GM21529 (cell line): ENCODE measurements around the gene PLAAT4.
A peak's percentile ranks its signal among the peaks of the same experiment; 100 is the strongest.
"Not testable (repeated sequence)": the region's sequence is repeated elsewhere in the genome, so short reads cannot be mapped to it uniquely, and the experiment has no call there.

ENCODE experiments used
- ATAC-seq: cut with Tn5 transposase; IDR thresholded peaks from one replicate; pipeline ENCODE4 v1.9.1; 2021; ENCODE audit not compliant: unreplicated experiment

The PLAAT4 gene

DNA sequence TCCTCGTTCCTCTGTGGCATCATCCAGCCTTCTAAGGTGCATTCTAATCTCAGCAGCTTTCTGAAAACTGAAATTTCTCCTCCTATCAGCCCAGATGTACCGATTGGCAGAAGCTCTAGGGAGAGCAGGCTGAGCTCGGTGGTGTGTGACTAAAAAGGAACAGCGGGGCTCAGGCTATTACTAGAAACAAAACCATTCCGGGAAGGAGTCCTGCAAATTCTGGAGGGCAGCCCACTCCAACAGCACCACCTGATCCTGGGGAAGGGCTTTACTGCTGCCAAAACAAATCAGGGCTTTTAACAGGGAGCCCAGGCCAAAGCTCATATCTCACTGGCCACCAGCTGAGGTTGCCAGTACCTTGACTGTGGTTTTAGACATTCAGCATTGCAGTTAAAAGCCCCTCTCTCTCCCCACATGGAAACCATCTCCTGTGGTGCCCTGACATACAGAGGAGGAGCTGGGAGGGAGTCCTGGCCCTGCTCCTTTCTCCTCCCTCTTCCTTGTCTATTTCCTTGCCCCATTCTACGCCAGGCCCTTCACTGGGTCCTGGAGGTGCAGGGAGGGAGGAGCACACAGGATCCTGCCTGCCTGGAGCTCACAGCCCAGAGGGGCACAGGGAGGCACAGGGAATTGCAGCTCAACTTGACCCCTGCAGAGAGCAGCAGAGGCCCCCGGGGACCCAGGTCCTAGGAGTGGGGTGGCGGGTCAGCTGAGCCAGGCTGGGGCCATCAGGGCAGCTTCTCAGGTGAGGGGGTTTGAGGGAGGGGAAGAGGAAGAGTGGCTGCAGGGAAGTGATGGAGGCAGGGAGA is 889 bp downstream of the PLAAT4 start:
- ATAC-seq, result peak; percentile 25

DNA sequence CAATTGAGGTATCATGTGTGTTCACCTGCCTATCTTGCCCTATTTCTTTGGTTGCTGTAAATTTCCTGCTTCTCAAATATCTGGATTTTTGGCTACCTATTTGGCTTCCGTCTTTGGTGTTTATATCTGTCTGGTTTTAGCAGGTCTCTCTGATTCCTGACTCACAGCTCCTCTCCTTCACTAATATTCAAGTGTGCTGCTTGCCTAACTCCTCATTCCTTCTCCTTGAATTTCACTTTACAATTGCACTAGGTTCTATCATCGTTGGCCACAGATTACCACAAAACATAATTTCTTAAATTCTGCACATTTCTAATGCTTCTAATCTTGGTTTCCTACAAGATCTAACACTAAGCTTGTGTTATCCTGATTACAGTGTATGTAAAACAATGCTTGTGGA is 5.9 kb downstream of the PLAAT4 start:
- not testable (repeated sequence) for ATAC-seq

DNA sequence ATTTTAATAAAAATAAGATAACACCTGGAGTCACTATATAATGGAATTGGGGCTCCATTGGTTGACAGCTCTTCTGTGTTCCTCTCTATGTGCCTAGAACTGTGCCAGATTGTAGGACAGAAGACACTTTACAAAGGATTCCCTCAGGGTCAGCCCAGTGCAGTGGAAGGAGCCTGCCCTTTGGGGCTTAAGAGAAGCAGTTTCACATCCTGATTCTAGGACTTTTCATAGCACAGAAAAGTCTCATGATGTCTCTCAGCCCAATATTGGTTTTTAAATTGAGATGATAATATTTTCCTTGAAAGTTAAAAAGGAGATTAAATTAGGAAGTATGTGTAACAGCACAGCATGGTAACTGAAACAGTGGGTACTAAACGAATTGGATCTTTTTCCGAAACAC is 7.1 kb downstream of the PLAAT4 start:
- no peak for ATAC-seq

DNA sequence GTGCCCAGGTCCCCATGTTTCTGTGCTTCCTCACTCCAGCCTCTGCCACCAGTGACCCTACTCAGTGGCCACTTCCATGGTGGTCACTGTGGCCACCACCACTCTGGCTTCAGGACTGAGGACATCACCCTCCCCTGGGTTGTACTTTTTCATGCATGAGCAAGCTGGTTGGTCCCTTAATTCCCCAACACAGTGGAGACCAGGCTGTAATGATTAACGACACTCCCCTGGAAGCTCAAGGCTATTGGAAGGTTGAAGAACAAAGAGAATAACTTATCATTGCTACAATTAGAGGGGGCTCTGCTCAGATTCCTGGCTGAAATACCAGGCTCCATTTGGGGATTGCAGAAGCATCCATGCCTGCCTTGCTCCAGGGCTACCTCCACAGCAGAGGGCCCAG is 10.5 kb downstream of the PLAAT4 start:
- no peak for ATAC-seq

DNA sequence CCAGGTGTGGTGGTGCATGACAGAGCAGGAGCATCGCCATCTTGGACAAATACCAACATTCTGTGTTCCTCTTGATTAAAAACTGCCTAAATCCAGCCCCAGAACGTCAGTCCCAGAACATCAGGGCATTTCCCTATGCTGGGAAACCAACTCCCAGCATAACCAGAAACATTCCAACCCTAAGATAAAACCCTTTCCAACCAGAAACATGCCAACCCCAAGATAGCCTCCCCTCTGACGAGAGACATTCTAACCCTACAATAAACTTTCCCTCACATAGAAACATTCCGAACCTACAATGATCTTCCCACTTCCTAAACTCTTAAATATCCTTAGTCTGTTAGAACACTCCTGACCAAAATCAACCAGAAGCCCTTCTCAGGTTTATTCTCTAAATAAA is 11.6 kb downstream of the PLAAT4 start:
- no peak for ATAC-seq

DNA sequence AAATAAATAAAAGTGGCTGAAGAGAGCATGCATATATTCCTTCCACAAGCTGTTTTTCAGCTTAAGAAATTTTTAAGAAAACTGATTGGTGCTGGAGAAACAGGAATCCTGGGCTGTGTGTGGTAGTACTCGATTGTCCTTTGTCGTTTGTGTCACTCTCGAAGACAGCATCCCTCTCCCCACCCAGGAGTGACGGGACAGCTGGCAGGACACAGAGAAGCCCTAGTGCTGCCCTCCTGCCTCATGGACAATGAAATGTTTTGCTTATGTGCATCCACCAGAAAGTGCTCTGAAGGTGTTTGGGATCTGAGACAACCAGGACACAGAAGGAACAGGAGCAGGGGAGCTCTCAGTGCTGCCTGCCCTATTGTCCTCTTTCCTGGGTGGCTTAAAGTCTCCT is 12.8 kb downstream of the PLAAT4 start:
- ATAC-seq, result no peak

DNA sequence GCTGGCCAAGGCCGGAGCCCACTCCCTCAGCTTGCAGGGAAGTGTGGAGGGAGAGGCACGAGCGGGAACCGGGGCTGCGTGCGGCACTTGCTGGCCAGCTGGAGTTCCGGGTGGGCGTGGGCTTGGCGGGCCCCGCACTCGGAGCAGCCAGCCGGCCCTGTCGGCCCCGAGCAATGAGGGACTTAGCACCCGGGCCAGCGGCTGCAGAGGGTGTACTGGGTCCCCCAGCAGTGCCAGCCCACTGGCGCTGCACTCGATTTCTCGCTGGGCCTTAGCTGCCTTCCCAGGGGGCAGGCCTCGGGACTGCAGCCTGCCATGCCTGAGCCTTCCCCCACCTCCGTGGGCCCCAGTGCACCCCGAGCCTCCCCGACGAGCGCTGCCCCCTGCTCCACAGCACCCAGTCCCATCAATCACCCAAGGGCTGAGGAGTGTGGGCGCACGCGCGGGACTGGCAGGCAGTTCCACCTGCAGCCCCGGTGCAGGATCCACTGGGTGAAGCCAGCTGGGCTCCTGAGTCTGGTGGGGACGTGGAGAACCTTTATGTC is 13.6 kb downstream of the PLAAT4 start:
- ATAC-seq, result not testable (repeated sequence)

DNA sequence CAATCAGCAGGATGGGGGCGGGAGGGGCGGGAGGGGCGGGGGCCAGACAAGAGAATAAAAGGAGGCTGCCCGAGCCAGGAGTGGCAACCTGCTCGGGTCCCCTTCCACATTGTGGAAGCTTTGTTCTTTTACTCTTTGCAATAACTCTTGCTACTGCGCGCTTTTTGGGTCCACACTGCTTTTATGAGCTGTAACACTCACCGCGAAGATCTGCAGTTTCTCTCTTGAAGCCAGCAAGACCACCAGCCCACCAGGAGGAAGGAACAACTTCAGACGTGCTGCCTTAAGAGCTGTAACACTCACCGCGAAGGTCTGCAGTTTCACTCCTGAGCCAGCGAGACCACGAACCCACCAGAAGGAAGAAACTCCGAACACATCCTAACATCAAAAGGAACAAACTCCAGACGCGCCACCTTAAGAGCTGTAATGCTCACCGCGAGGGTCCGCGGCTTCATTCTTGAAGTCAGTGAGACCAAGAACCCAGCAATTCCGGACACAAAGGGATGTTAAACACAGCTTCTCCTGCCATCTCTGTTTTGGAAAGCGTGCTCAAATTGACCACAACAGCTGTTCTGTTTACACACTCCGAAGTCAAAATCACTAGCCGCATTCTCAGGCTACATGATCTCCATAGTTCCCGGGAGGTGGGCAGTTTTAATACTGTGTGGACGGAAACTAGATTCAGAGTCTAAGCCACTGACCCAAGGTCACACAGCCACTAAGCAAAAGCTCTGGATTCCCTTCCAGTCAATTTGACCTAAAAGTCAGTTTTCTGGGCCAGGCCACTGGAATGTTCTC is 14.7 kb downstream of the PLAAT4 start:
- ATAC-seq, result no peak

DNA sequence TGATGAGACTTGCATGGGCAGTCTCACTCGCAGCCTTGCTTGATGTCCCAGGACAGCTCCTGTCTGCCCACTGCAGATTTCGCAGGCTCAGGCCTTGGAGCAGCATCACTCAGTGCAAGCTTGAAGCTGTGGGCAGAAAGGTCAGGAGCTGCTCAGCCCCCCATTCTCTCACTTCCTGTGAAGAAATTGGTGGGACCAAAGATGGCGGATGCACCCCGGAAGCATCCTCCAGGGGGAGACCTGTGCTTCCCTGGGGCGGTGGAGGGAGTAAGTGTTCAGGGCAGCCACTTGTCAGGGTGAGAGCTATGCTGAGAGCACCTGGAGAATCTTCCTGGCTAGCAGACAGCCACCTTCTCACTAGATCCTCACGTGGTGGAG is 15.3 kb downstream of the PLAAT4 start:
- ATAC-seq, result no peak

DNA sequence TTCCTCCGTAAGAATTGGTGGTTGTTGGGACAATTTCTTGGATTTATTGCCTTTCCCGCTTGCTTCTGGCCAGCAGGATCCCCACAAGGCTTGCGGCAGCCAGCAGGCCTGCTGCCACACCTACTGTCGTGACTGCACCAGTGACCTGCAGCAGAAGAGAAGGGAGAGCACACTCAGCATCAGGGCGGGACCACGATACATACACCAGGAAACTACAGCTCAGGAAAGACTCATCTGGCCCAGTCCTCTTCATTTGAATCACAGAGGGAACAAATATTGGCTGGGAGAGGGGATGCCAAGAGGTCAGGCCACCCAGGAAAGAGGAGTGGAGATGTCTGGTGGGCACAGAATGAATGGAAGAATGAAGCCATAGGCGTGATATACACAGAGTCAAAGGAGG is 16.3 kb downstream of the PLAAT4 start:
- ATAC-seq, result no peak

DNA sequence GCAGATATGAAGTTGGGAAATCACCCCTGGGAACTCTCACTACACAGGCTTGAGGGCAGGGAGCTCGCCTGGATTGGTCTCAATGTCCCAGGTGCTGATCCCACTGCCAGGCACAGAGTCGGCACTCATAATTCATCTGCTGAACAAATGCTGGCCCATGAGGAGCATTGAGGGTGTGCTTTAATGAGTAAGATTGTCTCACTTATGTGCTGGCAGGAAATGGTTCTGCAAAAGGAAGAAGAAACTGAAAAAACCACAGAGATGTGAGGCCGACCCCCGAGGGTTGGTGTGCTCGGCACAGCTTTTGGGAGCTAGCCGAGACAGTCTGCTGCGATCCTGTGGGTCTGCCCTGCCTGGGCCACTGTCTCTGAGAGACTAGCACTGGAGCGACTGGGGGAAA is 17.2 kb downstream of the PLAAT4 start:
- ATAC-seq, result peak; percentile 86

DNA sequence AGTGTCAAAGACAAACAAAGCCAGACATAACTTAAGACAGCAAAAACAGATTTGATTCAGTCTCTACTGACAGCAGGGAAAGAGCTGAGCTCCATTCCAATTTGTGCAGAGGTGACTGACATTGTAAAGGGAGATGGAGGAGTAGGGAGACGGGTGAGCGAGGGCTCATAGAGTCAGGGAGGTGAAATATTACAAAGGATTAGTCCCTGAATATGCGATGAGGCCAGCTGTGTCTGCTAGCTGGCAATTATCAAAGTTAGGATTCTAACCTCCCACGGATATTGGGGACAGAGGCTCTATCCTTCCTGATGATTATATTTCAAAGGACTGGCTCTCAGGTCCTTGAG is 18.2 kb downstream of the PLAAT4 start:
- no peak for ATAC-seq

DNA sequence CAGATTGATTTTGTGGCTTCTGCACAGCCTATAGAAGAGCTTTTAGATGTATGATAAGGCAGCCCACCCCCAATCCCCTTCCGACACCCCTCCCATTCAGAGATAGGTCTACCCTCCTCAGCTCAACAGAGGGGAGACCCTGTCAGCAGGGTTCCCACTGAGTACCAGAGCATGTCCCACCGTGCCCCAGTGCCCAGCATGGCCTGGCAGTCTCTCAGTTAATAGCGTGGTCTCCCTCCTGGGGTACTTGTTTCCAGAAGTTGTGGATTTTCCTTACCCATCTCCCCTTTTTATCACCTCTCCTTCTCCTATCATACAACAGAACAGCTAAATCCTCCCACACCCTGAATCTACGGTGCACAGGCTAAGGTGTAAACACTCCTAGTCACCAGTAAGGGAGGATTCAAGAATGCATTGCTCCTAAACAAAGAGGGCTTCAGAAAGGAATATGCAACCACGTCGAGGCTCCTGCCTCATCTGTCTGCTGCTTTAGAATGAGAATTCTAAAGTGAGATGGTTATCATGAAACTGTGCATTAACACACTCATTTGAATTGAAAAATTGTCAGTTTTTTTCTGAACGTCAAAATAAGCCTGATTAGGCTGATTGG is 19.9 kb downstream of the PLAAT4 start:
- no peak for ATAC-seq

DNA sequence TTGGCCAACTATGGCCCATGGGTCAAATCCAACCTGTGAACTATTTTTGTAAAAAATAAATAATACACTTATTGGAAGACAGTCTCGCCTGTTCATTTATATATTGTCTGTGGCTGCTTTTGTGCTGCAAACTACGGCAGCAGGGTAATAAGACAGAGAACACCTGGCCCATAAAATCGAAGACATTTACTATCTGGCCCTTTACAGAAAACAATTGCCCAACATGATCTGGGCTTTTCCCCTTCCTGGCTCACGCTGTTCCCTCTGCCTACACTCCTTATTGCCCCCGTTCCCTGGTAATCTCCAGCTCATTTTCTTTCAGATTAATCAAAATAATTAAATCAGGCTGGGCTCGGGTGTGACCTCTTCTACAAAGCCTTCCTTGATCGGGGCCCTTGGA is 21.0 kb downstream of the PLAAT4 start:
- ATAC-seq, result no peak

DNA sequence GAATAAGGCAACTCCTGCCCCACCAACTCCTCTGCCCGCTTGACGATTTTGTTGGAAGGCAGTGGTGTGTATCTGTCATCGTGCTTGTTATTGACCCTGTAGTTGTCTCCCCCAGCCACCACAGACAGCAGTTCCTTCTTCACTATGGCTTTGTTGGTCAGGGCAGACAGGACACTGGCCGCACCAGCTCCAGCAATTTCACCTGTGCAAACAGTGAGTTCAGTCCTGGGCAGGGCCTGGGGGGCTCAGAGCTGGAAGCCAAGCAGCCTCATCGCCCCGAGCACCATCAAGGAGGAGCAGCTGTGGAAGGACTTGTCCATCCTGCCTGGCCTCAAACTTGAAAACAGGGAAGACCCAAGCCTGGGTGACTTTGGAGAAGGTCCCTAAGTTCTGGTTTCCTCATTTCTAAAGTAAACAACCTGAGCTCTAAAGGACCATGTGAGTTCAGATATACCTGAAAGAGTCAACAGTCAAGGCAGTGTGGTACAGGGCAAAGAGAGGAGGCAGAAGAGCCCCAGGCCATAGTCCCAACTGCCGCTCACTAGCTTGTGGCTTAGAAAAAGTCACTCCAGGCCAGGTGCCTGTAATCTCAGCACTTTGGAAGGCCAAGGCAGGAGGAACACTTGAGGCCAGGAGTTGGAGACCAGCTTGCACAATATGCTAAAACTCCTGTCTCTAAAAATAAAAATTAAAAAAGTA is 22.0 kb downstream of the PLAAT4 start:
- ATAC-seq, result no peak

DNA sequence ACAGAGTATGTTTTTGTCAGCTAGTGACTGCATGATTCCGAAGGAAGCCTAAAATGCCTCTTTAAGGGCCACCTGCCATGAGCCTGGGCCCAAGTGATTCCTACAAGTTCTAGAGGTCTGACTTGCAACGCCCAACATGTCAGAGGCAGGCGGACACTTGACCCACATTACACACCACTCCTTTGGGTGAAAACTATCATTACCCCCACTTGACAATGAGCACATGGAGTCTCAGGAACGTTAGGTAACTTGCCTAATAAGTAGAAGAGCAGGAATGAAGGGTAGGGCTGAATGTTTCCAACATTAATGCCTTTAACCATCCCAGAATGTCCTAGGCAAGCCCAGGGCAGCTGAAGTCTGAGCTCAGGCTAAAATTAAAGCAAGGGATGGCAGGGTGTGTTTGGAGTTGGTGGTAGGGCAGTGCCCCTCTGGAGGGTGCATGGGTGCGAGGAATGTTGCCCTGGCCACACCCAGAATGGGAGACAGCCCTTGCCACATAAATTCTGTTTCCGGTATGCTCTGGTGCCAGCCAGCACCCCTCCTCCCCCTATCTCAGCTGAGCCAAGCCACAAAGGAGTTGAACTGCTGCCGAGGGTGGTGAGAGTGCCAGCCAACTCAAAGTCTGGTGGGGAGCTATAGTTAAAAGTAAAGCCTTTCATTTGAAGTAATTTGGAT is 24.0 kb downstream of the PLAAT4 start:
- ATAC-seq, result no peak

DNA sequence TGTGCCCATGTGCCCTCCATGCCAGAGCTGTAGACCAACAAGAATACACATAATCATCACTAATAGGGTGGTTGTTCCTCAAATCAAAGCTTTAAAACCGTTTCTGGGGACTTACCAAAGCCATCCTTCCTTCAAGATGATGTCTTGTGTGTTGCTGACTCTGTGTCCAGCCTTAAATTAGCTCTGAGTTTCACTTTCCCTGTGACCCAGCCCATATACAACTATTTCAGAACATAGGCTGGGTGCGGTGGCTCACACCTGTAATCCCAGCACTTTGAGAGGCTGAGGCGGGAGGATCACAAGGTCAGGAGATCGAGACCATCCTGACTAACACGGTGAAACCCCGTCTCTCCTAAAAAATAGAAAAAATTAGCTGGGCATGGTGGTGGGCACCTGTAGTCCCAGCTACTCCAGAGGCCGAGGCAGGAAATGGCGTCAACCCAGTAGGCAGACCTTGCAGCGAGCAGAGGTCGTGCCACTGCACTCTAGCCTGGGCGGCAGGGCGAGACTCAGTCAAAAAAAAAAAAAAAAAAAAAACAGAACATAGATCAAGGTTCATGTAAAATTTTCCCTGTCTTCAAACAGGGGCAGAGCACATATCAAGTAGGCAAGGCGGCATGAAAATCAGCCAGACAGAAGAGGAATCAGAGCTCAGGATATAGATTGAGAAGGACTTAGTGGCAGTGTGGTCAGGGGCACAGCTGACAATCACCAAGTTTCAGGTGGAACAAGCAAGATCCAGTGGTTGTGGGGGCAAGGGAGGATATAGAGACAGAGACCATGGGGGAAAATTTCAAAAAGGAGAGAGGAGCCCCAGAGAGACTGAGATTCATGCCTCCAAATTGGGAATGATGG is 26.8 kb downstream of the PLAAT4 start, which contains the start of gene PLAAT2:
Gene PLAAT2 (minus strand): TSS at position 179 of the 855 bp plus-strand sequence. CDS start 55 bp downstream, at position 124.
- ATAC-seq, result no peak

DNA sequence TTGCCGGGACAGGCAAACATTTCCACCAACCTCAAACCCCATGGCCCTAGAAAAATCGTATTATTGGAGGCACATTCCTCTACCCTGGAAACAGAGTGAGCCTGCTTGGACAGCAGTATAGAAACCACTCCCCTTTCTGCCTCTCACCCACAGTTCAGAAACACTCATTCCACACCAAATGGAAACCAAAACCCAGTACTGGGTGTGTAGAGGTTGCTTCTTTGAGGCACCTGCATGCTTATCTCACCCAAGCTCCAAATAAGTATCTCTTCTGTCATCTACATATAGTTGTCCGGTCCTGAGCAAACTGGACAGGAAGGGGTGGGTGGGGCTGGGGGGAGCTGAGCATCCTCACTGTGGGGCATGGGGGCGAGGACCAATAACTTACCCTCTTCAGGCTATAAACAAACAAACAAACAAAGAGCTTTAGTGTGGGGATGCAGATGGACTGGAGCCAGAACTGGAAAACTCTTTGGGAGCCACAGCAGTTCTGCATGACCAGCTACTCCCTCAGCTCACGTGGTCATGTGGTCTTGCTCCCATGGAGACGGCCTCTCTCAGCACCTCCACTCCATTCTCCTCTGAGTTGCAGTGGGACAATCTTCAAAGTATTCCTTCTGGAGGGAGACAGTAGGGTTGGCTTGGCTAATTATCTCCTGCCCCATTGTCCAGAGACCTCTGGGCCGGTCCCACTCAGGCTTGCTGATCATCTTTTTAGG is 27.6 kb downstream of the PLAAT4 start:
- peak; percentile 73 for ATAC-seq

DNA sequence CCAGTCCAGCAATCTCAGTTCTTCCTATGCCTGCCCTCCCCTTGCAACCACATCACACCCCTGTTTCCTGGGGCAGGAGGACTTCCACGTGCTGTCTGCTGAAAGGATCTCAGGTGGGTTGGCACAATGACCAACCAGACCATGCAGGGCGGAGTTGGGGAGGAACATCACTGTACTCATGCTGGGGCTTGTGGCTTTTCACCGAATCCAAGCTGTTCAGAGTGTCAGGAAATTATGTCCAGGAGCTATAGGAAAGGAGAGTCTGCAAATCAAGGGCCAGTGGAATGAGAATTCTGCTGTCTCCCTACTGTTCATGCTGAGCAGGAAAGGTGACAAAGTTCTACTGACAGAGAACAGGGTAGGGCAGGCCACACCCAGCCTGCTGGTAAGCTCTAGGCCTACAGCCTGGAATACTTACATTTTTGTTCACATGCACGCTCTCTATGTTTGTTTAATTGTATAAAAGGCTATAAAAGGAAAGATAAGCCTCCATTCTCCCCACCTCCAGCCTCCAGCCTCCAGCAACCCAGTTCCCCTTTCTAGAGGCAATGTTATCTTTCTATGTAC is 28.3 kb downstream of the PLAAT4 start:
- no peak for ATAC-seq
